K562 (cell line): ENCODE measurements around the gene SMIM35. TPM values are rescaled to one million over a fixed set of nuclear protein-coding genes. Genes with fewer than 3 reads are reported as not detected.

Experiments used
- ARID2 ChIP-seq: fragments of 450-650 bp; IDR thresholded peaks from 2 replicates; pipeline ENCODE4 v1.6.1; 2017; ENCODE audit warnings: antibody characterized with exemption, mild to moderate bottlenecking
- CHD4 ChIP-seq: fragments of 200-600 bp; sonication (generic); IDR thresholded peaks from 3 replicates; pipeline ENCODE4 v1.6.1; 2012; ENCODE audit warnings: low read depth, mild to moderate bottlenecking, mixed read lengths, low read length, inconsistent platforms; ENCODE audit not compliant: insufficient read depth, insufficient replicate concordance, poor library complexity, severe bottlenecking
- ETV6 ChIP-seq, 3 experiments: fragments of 150-350 bp in 1 of 3; sonication (generic) in 1 of 3; formaldehyde crosslinking in 1 of 3; IDR thresholded peaks; 2 replicates each; pipeline versions ENCODE4 v1.6.1 to v1.8.0; 2014 to 2022; ENCODE audit warnings: borderline replicate concordance in 2 of 3, low read depth in 2 of 3, antibody characterized with exemption in 1 of 3, low read length in 1 of 3, mild to moderate bottlenecking in 1 of 3, missing genetic modification reagents in 1 of 3
- NCOA1 ChIP-seq: fragments of 450-650 bp; IDR thresholded peaks from 2 replicates; pipeline ENCODE4 v1.6.1; 2016; ENCODE audit warnings: low read depth
- RBM22 ChIP-seq: fragments of 200-400 bp; formaldehyde crosslinking; IDR thresholded peaks from 2 replicates; pipeline ENCODE4 v1.6.1; 2018; ENCODE audit warnings: low read length, low read depth; ENCODE audit not compliant: poor library complexity, severe bottlenecking
- ZNF23 ChIP-seq: fragments of 250-450 bp; sonication (Bioruptor Pico); IDR thresholded peaks from 2 replicates; pipeline ENCODE4 v1.4.0; 2020; ENCODE audit warnings: mild to moderate bottlenecking
- polyA plus RNA-seq, 8 experiments: library from polyadenylated mRNA; depleted of rRNA in 4 of 8; stranded (reverse) in 5 of 8; unstranded in 3 of 8; fragments of >200 nt; fragmentation: Nextera tagmentation in 2 of 8; fragmentation: Illumina TruSeq in 1 of 8; extraction: Ambion mirVana in 2 of 8; extraction: Trizol in 1 of 8; gene quantifications; 2 replicates each; pipeline versions ENCODE4 v1.2.1 to v1.2.3, GENCODE V29; 2011 to 2014; ENCODE audit warnings: inconsistent platforms in 1 of 8, missing spikeins in 1 of 8
- total RNA-seq, 7 experiments: library from RNA; depleted of rRNA in 6 of 7; stranded (reverse); fragments of >200 nt in 6 of 7; fragmentation: Illumina TruSeq in 2 of 7; extraction: Trizol in 2 of 7; gene quantifications; 2 replicates each; pipeline versions ENCODE4 v1.2.1 to v1.2.3, GENCODE V29; 2011 to 2021; ENCODE audit warnings: low replicate concordance in 1 of 7
- TF ChIP-seq, protein P1 (sequence below), 2 experiments: fragments of 200-800 bp in 1 of 2; sonication (Bioruptor generic) in 1 of 2; sonication (generic) in 1 of 2; formaldehyde crosslinking in 1 of 2; IDR thresholded peaks in 1 of 2; conservative IDR thresholded peaks in 1 of 2; 2 replicates each; pipeline versions ENCODE4 v1.5.0 to v1.6.1; 2016 to 2020; ENCODE audit warnings: missing compliant biosample characterization in 1 of 2, missing genetic modification characterization in 1 of 2, missing genetic modification reagents in 1 of 2
- TF ChIP-seq, protein P2 (sequence below): sonication (generic); formaldehyde crosslinking; IDR thresholded peaks from 2 replicates; pipeline ENCODE4 v1.8.0; 2022; ENCODE audit warnings: mild to moderate bottlenecking, low read depth, missing genetic modification reagents
- TF ChIP-seq, protein P3 (sequence below): fragments of 450-650 bp; IDR thresholded peaks from 2 replicates; pipeline ENCODE4 v1.7.1; 2018; ENCODE audit warnings: mild to moderate bottlenecking, low read depth; ENCODE audit not compliant: partially characterized antibody
- TF ChIP-seq, protein P4 (sequence below): fragments of 450-650 bp; IDR thresholded peaks from 2 replicates; pipeline ENCODE4 v1.6.1; 2016; ENCODE audit warnings: low read depth

Gene SMIM35
- total and polyA plus RNA-seq, 9 of the 15 experiments (the other 6 are each of a cell fraction or from before 2014, with no cell fraction given) = 0.03 TPM; not detected in 7

DNA sequence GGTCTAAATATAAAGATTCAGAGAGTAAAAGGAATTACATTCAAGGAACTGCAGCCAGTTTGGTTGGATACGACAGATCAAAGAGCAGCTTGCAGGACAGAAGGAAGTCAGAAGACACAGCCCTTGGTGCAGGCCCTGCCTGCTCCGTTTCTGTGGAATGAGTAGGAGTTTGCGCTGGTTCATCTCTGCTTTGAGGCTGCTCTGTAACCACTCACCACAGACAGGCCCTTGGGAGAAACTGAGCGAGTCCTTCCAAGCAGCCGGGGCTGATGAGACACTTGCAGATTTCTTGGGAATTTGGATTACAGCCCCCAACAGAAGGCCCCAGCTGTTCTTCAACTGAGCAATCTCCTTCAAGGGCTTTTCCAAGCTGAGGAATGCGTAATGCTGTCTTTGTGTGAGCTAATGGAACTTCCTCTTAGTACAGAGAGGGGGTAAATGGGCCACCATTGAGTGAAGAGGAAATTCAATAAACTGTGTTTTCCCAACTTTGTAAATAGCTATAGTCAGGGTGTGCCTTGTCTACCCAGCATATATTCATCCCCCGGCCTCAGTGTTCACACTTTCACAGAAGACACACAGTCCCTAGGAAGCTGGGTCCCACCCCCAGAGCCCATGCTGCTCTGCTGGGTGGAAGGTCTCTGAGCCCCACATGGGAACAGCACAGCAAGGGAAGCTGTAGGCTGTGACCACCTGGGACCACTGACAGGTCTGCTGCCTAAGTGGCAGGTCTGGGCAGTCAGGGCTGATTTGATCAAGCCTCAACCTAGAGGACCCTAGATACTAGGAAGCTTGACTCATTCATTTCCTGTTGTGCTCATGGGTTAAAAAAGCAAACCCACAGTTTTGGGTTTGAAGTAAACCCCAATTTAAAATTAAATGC, 84.0 kb downstream of the SMIM35 start (continued):
- 0 out of 2 replicates have a peak, but pooled peaks have one; percentile 4 for TF ChIP-seq NCOA1
- TF ChIP-seq, protein P1, sequence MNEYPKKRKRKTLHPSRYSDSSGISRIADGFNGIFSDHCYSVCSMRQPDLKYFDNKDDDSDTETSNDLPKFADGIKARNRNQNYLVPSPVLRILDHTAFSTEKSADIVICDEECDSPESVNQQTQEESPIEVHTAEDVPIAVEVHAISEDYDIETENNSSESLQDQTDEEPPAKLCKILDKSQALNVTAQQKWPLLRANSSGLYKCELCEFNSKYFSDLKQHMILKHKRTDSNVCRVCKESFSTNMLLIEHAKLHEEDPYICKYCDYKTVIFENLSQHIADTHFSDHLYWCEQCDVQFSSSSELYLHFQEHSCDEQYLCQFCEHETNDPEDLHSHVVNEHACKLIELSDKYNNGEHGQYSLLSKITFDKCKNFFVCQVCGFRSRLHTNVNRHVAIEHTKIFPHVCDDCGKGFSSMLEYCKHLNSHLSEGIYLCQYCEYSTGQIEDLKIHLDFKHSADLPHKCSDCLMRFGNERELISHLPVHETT (CRISPR knock-in tag; conservative IDR thresholded peaks at IDR 0.05 in 1 of 2, IDR thresholded peaks at IDR 0.05 in 1 of 2) = peak in 1 of 2 experiments; percentile 86; a peak in 1 of 4 replicates
- TF ChIP-seq RBM22 = no peak
- peak in 1 of 2 experiments; percentile 29; a peak in 2 of 4 replicates for TF ChIP-seq ETV6 (IDR thresholded peaks at IDR 0.05; ENCODE audit: borderline replicate concordance in 1 of 2, low read depth in 2 of 2, low read length in 1 of 2)
- no peak for TF ChIP-seq ETV6 (CRISPR knock-in tag; IDR thresholded peaks at IDR 0.05; ENCODE audit: borderline replicate concordance)
- peak; percentile 26; the same call in 1 of the 2 replicates for TF ChIP-seq ARID2
- TF ChIP-seq, protein P2, sequence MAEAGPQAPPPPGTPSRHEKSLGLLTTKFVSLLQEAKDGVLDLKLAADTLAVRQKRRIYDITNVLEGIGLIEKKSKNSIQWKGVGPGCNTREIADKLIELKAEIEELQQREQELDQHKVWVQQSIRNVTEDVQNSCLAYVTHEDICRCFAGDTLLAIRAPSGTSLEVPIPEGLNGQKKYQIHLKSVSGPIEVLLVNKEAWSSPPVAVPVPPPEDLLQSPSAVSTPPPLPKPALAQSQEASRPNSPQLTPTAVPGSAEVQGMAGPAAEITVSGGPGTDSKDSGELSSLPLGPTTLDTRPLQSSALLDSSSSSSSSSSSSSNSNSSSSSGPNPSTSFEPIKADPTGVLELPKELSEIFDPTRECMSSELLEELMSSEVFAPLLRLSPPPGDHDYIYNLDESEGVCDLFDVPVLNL (CRISPR knock-in tag) = no peak
- no peak for TF ChIP-seq ZNF23 (CRISPR knock-in tag)
- TF ChIP-seq, protein P3, sequence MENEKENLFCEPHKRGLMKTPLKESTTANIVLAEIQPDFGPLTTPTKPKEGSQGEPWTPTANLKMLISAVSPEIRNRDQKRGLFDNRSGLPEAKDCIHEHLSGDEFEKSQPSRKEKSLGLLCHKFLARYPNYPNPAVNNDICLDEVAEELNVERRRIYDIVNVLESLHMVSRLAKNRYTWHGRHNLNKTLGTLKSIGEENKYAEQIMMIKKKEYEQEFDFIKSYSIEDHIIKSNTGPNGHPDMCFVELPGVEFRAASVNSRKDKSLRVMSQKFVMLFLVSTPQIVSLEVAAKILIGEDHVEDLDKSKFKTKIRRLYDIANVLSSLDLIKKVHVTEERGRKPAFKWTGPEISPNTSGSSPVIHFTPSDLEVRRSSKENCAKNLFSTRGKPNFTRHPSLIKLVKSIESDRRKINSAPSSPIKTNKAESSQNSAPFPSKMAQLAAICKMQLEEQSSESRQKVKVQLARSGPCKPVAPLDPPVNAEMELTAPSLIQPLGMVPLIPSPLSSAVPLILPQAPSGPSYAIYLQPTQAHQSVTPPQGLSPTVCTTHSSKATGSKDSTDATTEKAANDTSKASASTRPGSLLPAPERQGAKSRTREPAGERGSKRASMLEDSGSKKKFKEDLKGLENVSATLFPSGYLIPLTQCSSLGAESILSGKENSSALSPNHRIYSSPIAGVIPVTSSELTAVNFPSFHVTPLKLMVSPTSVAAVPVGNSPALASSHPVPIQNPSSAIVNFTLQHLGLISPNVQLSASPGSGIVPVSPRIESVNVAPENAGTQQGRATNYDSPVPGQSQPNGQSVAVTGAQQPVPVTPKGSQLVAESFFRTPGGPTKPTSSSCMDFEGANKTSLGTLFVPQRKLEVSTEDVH = no peak
- TF ChIP-seq CHD4 = no peak
- TF ChIP-seq, protein P4, sequence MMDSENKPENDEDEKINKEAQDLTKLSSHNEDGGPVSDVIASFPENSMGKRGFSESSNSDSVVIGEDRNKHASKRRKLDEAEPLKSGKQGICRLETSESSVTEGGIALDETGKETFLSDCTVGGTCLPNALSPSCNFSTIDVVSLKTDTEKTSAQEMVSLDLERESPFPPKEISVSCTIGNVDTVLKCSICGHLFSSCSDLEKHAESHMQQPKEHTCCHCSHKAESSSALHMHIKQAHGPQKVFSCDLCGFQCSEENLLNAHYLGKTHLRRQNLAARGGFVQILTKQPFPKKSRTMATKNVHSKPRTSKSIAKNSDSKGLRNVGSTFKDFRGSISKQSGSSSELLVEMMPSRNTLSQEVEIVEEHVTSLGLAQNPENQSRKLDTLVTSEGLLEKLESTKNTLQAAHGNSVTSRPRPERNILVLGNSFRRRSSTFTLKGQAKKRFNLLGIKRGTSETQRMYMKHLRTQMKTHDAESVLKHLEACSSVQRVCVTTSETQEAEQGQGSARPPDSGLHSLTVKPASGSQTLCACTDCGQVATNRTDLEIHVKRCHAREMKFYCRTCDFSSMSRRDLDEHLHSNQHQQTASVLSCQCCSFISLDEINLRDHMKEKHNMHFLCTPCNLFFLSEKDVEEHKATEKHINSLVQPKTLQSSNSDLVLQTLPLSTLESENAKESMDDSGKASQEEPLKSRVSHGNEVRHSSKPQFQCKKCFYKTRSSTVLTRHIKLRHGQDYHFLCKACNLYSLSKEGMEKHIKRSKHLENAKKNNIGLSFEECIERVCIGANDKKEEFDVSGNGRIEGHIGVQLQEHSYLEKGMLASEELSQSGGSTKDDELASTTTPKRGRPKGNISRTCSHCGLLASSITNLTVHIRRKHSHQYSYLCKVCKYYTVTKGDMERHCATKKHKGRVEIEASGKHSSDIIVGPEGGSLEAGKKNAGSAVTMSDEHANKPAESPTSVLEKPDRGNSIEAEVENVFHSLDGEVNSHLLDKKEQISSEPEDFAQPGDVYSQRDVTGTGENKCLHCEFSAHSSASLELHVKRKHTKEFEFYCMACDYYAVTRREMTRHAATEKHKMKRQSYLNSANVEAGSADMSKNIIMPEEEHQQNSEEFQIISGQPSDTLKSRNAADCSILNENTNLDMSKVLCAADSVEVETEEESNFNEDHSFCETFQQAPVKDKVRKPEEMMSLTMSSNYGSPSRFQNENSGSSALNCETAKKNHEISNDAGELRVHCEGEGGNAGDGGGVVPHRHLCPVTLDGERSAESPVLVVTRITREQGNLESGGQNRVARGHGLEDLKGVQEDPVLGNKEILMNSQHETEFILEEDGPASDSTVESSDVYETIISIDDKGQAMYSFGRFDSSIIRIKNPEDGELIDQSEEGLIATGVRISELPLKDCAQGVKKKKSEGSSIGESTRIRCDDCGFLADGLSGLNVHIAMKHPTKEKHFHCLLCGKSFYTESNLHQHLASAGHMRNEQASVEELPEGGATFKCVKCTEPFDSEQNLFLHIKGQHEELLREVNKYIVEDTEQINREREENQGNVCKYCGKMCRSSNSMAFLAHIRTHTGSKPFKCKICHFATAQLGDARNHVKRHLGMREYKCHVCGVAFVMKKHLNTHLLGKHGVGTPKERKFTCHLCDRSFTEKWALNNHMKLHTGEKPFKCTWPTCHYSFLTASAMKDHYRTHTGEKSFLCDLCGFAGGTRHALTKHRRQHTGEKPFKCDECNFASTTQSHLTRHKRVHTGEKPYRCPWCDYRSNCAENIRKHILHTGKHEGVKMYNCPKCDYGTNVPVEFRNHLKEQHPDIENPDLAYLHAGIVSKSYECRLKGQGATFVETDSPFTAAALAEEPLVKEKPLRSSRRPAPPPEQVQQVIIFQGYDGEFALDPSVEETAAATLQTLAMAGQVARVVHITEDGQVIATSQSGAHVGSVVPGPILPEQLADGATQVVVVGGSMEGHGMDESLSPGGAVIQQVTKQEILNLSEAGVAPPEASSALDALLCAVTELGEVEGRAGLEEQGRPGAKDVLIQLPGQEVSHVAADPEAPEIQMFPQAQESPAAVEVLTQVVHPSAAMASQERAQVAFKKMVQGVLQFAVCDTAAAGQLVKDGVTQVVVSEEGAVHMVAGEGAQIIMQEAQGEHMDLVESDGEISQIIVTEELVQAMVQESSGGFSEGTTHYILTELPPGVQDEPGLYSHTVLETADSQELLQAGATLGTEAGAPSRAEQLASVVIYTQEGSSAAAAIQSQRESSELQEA = no peak
